Stimulated activated CD4-positive, alpha-beta T cell treated with anti-CD3 and anti-CD28 coated beads, Interleukin-15, amount 100 ng/mL, for 1 hour (primary cell): ENCODE data around the gene TSPAN8.
"Not testable (repeated sequence)": the region's sequence is repeated elsewhere in the genome, so short reads cannot be mapped to it uniquely, and the experiment has no call there.

Source experiments
- DNase-seq, 2 donors: peaks; one replicate each; pipeline ENCODE4 v3.0.0-alpha.2; 2020; ENCODE audit warnings: low read depth in 1 of 2, low spot score in 1 of 2

The TSPAN8 gene

DNA sequence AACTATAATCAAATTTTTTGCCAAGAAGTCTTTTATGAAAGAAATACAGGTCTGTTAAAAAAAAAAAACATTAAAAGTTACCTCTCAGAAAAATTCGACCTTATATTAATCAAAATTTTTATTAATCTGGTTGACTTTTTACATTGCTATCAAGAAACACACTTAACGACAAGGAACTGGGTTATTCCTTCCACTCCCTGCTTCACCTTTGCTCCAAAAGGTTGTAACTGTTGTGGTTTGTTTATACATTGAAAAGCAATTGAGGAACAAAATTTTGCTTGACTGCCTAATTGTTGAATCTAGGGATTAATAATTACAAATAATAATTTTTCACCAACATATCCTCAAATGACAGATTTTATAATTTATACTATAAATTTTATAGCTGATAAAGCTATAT is 28.4 kb downstream of the TSPAN8 start:
- DNase-seq, result no peak

DNA sequence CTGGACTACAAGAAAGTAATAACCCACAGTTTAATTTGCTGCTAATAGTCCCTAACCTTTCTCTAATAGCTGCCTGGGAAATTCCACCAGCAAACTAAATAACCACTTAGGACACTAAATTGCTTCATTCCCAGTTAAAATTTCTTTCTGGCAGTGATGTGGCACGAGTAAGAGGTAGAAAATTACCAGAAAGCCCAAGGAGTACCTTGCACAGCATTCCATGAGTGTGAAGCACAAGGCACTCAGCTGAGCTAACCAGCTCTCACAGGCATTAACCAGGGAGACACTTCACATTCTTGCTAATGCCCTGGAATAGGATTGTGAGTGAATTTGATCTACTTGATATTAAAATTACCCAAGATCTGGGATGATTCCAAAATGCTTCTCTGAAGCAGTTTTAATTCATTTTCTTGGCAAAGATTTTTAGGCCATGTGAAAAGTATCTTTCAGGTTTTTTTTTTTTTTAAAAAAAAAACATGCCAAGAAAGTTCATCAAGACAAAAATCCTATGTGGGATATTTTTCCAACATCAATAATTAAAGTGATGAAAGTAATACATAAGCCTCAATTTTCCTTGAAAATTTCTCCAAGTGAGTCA is 29.5 kb downstream of the TSPAN8 start:
- DNase-seq, result no peak

DNA sequence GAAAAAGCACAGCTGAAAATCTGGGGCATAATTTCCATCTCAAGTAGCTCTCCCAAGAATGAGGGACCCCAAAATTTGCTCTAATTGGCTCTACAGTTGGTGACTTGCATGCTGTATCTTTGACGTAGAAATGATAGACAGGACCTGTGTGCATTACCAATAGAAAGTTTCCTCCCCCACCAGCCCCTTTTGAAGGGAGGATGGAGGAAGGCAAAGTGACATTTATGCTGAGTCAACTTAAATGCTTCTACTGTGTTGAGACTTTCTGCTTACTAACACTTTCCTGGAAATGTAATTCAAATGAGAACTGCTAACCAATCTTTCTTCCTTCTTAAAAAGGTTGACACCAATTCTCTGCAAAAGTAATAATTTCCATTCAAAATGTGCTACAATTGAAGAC is 31.9 kb downstream of the TSPAN8 start:
- no peak for DNase-seq

DNA sequence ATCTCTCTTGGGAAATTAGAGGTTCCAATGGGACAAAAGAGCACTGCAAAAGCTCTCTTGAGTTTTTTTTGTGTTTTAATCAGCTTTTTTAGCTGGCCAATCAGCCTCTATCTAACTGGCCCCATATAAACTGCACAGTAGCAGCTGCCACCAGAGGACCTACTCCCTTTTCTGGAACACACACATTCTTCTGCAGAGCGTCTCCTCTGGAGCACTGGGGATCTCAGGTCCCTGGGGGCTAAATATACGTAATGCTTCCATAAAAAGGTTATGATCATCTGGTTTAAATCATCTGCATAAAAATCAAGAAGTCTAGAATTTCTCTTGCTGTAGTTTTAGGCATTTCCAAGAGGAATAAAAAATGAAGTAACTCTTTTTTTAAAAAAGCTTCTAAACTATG is 32.3 kb downstream of the TSPAN8 start:
- DNase-seq, result no peak

DNA sequence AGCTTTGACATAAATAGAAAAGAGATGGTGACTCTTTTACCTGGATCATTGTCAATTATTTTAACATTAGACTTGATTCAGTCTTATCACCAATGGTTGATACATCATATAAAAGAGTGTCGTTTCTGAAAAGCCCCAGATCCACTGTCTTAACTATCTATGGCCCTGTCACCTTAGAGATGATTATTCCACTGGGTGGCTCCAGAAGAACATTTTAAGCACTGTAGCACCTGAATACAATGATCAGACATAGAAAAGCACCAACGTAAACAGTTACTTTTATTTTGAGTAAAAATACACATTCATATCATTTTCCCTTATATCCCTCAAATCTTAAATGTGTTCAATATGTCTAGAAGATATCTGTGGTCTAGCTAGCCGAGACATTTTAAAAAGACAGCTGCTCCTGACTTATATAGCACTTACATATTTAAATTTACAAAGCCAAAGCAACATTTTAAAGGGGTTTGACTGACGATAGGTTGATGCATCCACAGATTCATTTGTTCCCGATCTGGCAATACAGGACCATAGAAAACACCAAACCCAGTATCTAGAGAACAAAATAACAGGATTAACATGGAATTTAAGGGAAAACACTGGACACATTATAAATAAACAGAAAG is 32.9 kb downstream of the TSPAN8 start:
- no peak for DNase-seq

DNA sequence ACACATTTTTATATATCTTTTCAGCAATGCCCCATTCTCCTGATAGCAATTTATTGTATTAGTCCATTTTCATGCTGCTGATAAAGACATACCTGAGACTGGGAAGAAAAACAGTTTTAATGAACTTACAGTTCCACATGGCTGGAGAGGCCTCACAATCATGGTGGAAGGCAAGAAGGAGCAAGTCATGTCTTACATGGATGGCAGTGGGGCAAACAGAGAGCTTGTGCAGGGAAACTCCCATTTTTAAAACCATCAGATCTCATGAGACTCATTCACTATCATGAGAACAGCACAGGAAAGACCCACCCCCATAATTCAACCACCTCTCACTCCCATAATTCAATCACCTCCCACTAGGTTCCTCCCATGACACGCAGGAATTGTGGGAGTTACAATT is 44.7 kb downstream of the TSPAN8 start:
- not testable (repeated sequence) for DNase-seq

DNA sequence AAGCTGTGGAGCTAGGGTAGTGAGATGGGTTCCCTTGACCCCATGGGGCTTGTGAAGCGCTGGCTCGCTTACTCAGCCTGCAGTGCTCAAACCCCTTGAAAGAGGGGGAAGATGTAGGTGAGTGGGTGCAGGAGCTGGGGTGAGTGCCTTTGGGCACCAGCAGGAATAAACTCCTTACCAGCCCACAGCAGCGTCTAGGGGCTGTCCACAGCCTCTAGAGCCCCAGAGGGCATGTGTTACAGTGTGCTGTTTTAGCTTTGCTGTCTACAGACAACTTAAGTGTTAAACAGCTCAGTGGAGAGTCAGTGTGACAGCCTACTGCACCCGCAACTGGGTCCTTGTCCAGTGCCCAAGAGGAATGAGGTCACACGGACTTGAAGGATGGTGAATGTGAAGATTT is 48.0 kb downstream of the TSPAN8 start:
- DNase-seq, result no peak

DNA sequence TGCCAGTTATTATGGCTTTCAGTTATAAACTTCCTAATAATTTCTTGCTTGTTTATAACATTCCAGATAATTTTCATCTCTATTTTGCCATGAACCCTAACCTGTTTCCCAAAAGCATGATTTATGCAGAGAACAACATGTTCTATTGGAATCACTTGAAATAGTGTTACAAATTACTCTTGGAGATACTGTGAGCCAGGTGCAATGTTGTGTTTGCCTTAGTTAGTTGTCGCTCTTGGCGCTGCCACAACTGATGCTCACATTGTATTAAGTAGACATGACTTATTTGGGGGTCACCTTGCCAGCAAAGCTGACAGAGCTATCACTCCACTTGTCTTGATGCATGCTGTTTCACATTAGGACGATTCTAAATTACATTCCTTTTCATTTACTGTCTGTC is 49.4 kb downstream of the TSPAN8 start:
- no peak for DNase-seq

DNA sequence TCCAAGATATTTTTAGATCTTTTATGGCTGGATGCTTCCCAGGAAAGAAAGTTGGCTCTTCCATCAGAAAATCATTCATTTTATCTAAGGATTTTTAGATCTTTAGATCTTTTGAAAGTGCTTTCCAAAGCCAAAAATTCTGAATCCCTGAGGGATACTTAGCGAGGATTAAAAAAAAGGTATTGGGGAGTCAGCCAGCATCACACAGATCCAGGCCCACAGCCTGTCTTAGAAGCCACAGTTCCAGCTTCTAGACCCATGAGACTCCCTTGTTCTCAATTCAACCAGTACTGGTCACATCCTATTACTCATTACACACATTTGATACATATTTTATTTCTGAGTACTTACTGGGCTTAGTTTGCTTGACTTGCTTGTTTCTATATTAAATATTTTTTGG is 49.9 kb downstream of the TSPAN8 start:
- no peak for DNase-seq

DNA sequence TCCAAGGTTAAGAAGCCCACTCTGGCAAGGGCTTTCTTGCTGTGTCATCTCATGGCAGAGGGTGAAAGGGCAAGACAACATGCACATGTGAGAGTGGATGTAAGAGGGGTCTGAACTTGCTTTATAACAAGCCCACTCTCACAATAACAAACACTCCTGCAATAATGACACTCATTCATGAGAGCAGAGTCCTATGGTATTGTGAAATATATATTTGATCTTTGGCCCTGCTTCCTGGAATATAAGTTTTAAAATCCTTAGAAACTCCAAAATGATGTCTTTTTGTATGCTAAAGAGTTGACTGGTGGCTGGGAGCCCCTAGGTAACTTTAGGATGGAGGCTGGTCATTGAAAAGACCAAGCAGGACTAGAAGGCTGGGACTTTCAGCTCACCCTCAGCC is 51.8 kb downstream of the TSPAN8 start:
- no peak for DNase-seq

DNA sequence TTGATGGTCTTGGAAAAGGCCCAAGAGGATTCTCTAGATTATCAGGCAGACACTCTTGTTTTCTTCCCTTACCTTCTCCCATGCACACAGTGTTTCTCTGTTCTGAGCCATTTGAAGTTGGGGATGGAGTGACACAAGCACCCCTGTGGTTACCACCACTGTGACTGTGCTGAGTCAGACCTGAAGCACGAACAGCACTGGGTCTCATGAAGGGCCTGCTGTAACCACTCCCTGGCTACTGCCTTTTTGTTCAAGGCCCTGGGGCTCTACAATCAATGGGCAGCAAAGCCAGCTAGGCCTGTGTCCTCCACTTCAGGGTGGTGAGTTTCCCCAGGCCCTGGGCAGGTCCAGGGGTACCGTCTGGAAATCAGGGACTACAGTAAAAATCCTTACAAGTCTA is 65.5 kb downstream of the TSPAN8 start:
- DNase-seq, result no peak

DNA sequence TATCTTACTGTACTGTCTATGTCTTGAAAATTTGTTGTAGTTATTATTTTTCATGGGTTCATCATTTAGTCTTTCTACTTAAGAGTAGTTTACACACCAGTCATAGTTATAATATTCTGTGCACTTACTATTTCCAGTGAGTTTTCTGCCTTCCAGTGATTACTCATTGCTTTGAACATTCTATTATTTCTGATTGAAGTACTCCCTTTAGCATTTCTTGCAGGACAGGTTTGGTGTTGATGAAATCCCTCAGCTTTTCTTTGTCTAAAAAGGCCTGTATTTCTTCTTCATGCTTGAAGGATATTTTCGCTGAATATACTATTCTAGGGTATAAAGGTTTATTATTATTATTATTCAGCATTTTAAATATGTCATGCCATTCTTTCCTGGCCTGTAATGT is 66.8 kb downstream of the TSPAN8 start:
- no peak for DNase-seq

DNA sequence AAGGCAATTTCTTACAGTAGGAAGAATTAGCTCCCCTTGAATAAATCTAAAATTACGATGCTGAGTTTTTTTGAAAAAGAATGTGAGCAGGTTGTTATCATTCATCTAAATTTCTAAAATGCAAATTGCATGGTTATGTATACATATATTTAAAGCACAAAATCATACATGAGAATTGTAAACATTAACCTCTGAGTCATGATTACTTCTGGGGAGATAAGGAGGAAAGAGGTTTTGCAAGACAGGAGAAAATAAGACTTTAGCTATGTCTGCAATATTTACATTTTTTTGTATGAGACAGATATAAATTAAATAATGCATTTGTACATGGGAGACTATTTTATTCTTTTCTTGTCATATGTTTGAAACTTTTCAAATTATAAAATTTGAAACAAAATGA is 72.2 kb downstream of the TSPAN8 start:
- no peak for DNase-seq

DNA sequence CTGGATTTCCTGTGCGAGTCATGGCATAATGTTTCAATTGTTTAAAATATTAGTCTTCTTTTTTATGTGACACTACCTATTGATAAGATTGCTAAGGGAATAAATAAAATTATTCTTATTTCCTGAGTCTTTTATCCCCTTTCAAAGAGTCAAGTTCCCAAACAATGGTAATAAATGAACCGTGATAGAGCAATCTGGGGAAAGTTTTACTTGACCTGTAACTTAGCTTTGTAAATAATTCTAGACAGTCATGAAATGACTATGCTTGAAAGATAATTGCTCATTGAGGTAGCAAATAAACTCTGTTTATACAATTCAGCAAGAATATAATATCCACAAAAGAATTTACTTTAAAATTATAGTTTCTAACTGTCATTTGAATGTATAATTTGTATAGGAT is 82.1 kb downstream of the TSPAN8 start:
- DNase-seq, result no peak
